ENCODE measurements around the gene KIF20A.
"Not testable (repeated sequence)": the region's sequence is repeated elsewhere in the genome, so short reads cannot be mapped to it uniquely, and the experiment has no call there.

Gene KIF20A

GRCh38 chr5:138188626-138189025, 9.7 kb downstream of the KIF20A start:
- DNase-seq, result no peak

- DNase-seq, result no peak
These were observed 13.9 kb downstream of the KIF20A start for GRCh38 chr5:138192826-138193225.

- DNase-seq, result not testable (repeated sequence)
These were observed 14.9 kb downstream of the KIF20A start for GRCh38 chr5:138193859-138194258.

GRCh38 chr5:138210985-138211384, 32.1 kb downstream of the KIF20A start:
- no peak for DNase-seq

GRCh38 chr5:138212828-138213160, 33.9 kb downstream of the KIF20A start:
- peak; percentile 6 for DNase-seq

GRCh38 chr5:138213161-138214029, 34.5 kb downstream of the KIF20A start, which contains the start of gene CDC23:
CDC23 (minus strand) TSS chr5:138213323; CDS start chr5:138213312, 11 bp downstream.
- DNase-seq, result peak; percentile 98

GRCh38 chr5:138216799-138217198, 37.9 kb downstream of the KIF20A start:
- no peak for DNase-seq

- DNase-seq, result no peak
These were observed 44.6 kb downstream of the KIF20A start for GRCh38 chr5:138223532-138223931.

GRCh38 chr5:138224712-138225111, 45.8 kb downstream of the KIF20A start:
- no peak for DNase-seq

- DNase-seq, result no peak
These were observed 48.0 kb downstream of the KIF20A start for GRCh38 chr5:138226910-138227309.

- DNase-seq, result no peak
These were observed 50.5 kb downstream of the KIF20A start for GRCh38 chr5:138229387-138229786.

GRCh38 chr5:138230261-138230660, 51.3 kb downstream of the KIF20A start:
- no peak for DNase-seq

GRCh38 chr5:138230981-138231589, 52.2 kb downstream of the KIF20A start:
- no peak for DNase-seq

- no peak for DNase-seq
These were observed 54.4 kb downstream of the KIF20A start for GRCh38 chr5:138233280-138233679.

GRCh38 chr5:138234651-138235050, 55.7 kb downstream of the KIF20A start:
- no peak for DNase-seq
